ENCODE measurements around the gene PCDHGC4. TPM values are rescaled to one million over a fixed set of nuclear protein-coding genes. Genes with fewer than 3 reads are reported as not detected.

The PCDHGC4 gene
- total and polyA plus RNA-seq, 12 donors: 0.03 to 6.1 (median 1.4) TPM

DNA sequence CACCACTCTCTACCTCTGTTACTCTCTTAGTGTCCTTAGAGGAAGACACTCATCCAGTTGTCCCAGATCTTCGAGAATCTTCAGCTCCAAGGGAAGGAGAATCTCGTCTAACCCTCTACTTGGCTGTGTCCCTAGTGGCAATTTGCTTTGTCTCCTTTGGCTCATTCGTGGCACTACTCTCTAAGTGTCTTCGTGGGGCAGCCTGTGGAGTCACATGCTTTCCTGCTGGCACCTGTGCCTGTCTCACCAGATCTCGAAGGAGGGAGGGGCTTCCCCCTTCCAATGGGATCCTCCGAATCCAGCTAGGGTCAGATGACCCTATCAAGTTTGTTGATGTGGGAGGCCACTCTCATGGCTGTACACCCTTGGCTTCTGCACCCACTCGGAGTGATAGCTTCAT is 2.3 kb downstream of the PCDHGC4 start:
- Histone ChIP-seq H3K27ac (no peak overlapping the region), H3K36me3 (replicated peaks in 1 of 2) (no peaks in the 10 kb centered on the region), H3K9me3 (replicated peaks in 1 of 3) (no peaks in the 10 kb centered on the region), H3K4me3 (no peak overlapping the region), H3K27me3 (no peaks in the 10 kb centered on the region), H3K4me1 (replicated peaks in 1 of 2) (peaks cover 4 to 46% of the 10 kb centered on the region in 2 donors)
- intact Hi-C loops (cut with DNase I): no loop called here
- 92 to 94% (median 92%) methylated on average over 6 to 7 of the region's 7 CpGs for WGBS, 4 donors
- TF ChIP-seq, protein P1, sequence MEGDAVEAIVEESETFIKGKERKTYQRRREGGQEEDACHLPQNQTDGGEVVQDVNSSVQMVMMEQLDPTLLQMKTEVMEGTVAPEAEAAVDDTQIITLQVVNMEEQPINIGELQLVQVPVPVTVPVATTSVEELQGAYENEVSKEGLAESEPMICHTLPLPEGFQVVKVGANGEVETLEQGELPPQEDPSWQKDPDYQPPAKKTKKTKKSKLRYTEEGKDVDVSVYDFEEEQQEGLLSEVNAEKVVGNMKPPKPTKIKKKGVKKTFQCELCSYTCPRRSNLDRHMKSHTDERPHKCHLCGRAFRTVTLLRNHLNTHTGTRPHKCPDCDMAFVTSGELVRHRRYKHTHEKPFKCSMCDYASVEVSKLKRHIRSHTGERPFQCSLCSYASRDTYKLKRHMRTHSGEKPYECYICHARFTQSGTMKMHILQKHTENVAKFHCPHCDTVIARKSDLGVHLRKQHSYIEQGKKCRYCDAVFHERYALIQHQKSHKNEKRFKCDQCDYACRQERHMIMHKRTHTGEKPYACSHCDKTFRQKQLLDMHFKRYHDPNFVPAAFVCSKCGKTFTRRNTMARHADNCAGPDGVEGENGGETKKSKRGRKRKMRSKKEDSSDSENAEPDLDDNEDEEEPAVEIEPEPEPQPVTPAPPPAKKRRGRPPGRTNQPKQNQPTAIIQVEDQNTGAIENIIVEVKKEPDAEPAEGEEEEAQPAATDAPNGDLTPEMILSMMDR (IDR thresholded peaks at IDR 0.05): no peak
- no peak for TF ChIP-seq POLR2A (IDR thresholded peaks at IDR 0.05)
- no peak for DNase-seq

DNA sequence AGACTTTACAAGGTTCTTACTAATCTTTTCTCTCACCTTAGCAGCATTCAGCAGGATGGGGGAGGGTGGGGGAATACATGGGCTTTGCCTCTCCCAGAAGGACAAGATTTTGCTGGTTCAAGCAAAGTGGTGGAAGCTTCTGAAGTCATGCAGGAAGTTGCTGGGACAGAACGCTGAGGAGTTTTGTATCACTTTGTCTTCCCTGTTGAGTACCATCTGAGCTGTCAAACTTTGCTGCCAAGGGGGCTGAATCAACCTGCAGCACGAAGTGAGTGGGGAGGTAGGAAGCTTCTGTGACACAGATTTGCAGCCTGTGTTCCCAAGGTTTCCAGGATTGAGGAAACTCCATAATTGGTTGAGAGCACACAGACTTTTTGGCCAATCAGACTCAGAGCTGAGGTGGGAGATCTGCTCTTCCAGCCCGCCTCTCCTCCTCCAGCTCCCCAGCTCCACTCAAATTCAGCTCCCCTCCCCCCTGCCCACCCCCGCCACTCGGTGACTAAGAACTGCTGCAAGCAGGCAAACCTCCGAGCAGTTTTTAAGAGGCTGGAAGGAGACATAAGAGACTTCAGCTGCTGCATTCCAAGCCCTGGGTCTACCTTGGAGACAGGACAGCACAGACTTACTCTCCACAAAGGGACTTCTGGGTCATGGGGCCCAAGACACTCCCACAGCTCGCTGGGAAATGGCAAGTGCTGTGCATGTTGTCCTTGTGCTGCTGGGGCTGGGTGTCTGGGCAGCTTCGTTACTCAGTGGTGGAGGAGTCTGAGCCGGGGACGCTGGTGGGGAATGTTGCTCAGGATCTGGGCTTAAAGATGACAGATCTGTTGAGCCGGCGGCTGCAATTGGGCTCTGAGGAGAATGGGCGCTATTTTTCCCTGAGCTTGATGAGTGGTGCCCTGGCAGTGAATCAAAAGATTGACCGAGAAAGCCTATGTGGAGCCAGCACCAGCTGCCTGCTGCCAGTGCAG is 4.0 kb downstream of the PCDHGC4 start, which contains the start of gene PCDHGC5:
Gene PCDHGC5, plus strand, starts transcription at position 491 of the 971 bp plus-strand sequence. Its CDS starts 160 bp downstream, at position 651.
- TF ChIP-seq, protein P1 (IDR thresholded peaks at IDR 0.05): no peak
- peak in 1 of 2 donors; percentile 19 for TF ChIP-seq POLR2A (IDR thresholded peaks at IDR 0.05)
- peak within 1 kb of the TSS in 1 of 4 donors; percentile 19 for H3K4me3 ChIP-seq
- peak in 6 of 7 donors; percentile 50 to 77 (median 58) for DNase-seq
- no peaks in the 10 kb centered on the region for H3K27me3 ChIP-seq
- peaks cover 4 to 52% of the 10 kb centered on the region in 2 donors for H3K4me1 ChIP-seq (replicated peaks in 1 of 2)
- WGBS, 4 donors: 33 to 58% (median 49%) methylated on average over 9 to 14 of the region's 14 CpGs
- peak within 1 kb of the TSS in 3 of 5 donors; percentile 7 to 77 (median 65) for H3K27ac ChIP-seq
- no peaks in the 10 kb centered on the region for H3K36me3 ChIP-seq (replicated peaks in 1 of 2)
- intact Hi-C loops (cut with DNase I): no loop called here
- no peaks in the 10 kb centered on the region for H3K9me3 ChIP-seq (replicated peaks in 1 of 3)

DNA sequence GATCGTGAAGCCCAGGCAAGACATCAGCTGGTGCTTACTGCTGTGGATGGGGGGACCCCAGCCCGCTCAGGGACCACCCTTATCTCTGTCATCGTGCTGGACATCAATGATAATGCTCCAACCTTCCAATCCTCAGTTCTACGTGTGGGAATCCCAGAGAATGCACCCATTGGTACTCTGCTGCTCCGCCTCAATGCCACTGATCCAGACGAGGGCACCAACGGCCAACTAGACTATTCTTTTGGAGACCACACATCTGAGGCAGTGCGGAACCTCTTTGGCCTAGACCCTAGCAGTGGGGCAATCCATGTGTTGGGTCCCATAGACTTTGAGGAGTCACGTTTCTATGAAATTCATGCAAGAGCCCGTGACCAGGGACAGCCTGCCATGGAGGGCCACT is 5.0 kb downstream of the PCDHGC4 start:
- Histone ChIP-seq H3K9me3 (replicated peaks in 1 of 3) (no peaks in the 10 kb centered on the region), H3K4me1 (replicated peaks in 1 of 2) (peaks cover 4 to 48% of the 10 kb centered on the region in 2 donors), H3K36me3 (replicated peaks in 1 of 2) (no peaks in the 10 kb centered on the region), H3K27me3 (no peaks in the 10 kb centered on the region), H3K4me3 (no peak overlapping the region), H3K27ac (peak overlapping the region in 2 of 5 donors; percentile 65 to 77)
- DNase-seq: peak in 1 of 7 donors; percentile 45
- WGBS, 4 donors: 90 to 100% (median 92%) methylated on average over 7 to 10 of the region's 10 CpGs
- intact Hi-C loops (cut with DNase I): no loop called here
- TF ChIP-seq, protein P1 (IDR thresholded peaks at IDR 0.05): no peak
- no peak for TF ChIP-seq POLR2A (IDR thresholded peaks at IDR 0.05)

DNA sequence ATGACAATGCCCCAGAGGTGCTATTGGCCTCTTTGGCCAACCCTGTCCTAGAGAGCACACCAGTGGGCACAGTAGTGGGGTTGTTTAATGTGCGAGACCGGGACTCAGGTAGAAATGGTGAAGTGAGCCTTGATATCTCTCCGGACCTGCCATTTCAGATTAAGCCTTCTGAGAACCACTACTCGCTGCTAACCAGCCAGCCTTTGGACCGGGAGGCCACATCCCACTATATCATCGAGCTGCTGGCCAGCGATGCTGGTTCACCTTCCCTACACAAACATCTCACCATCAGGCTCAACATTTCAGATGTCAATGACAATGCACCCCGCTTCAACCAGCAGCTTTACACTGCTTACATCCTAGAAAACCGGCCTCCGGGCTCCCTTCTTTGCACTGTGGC is 5.4 kb downstream of the PCDHGC4 start:
- DNase-seq: peak in 1 of 7 donors; percentile 49
- H3K27me3 ChIP-seq: no peaks in the 10 kb centered on the region
- TF ChIP-seq, protein P1 (IDR thresholded peaks at IDR 0.05): no peak
- no peak for TF ChIP-seq POLR2A (IDR thresholded peaks at IDR 0.05)
- H3K4me3 ChIP-seq: no peak overlapping the region
- intact Hi-C loops (cut with DNase I): no loop called here
- H3K36me3 ChIP-seq (replicated peaks in 1 of 2): no peaks in the 10 kb centered on the region
- H3K9me3 ChIP-seq (replicated peaks in 1 of 3): no peaks in the 10 kb centered on the region
- H3K27ac ChIP-seq: no peak overlapping the region
- 93 to 98% (median 97%) methylated on average over 8 to 10 of the region's 10 CpGs for WGBS, 4 donors
- peaks cover 4 to 44% of the 10 kb centered on the region in 2 donors for H3K4me1 ChIP-seq (replicated peaks in 1 of 2)

Data from adrenal gland (tissue), 12 donors.